Upper lobe of left lung (tissue), 4 donors: Measurements from ENCODE around the gene RING1.

Experiments used
- CTCF ChIP-seq, 6 experiments: fragments of 450-650 bp in 4 of 6; fragments of 200-600 bp in 2 of 6; sonication (generic) in 2 of 6; IDR thresholded peaks; one replicate each; pipeline ENCODE4 v1.5.1; 2016 to 2019; ENCODE audit warnings: antibody characterized with exemption in 6 of 6
- EP300 ChIP-seq, 4 donors: sonication (generic); formaldehyde crosslinking; IDR thresholded peaks; one replicate each; pipeline ENCODE4 v1.5.1; 2017; ENCODE audit warnings: antibody characterized with exemption in 4 of 4, control low read depth in 2 of 4
- POLR2A ChIP-seq, 4 donors: fragments of 450-650 bp; IDR thresholded peaks; one replicate each; pipeline ENCODE4 v1.5.1; 2016 to 2017; ENCODE audit warnings: antibody characterized with exemption in 4 of 4, mild to moderate bottlenecking in 2 of 4
- POLR2AphosphoS5 ChIP-seq, 2 donors: sonication (generic); formaldehyde crosslinking; IDR thresholded peaks; one replicate each; pipeline ENCODE4 v1.5.1; 2017; ENCODE audit warnings: antibody characterized with exemption in 2 of 2

GRCh38 chr6:33194431-33194979, 13.8 kb upstream of the RING1 start:
- TF ChIP-seq POLR2AphosphoS5 (IDR thresholded peaks at IDR 0.05) (no peak), POLR2A (IDR thresholded peaks at IDR 0.05) (no peak), EP300 (IDR thresholded peaks at IDR 0.05) (no peak), CTCF (IDR thresholded peaks at IDR 0.05) (no peak)
